NT2/D1 (cell line): ENCODE measurements around the gene XPR1.

Source experiments
- SUZ12 ChIP-seq: IDR thresholded peaks from 2 replicates; pipeline ENCODE4 v1.6.1; 2011; ENCODE audit not compliant: insufficient read length, insufficient read depth; ENCODE audit errors: extremely low read depth
- YY1 ChIP-seq: IDR thresholded peaks from 2 replicates; pipeline ENCODE4 v1.6.1; 2011; ENCODE audit not compliant: insufficient read length, insufficient read depth
- ZNF274 ChIP-seq: IDR thresholded peaks from 2 replicates; pipeline ENCODE4 v1.6.1; 2011; ENCODE audit warnings: mild to moderate bottlenecking, low read depth, low read length

DNA sequence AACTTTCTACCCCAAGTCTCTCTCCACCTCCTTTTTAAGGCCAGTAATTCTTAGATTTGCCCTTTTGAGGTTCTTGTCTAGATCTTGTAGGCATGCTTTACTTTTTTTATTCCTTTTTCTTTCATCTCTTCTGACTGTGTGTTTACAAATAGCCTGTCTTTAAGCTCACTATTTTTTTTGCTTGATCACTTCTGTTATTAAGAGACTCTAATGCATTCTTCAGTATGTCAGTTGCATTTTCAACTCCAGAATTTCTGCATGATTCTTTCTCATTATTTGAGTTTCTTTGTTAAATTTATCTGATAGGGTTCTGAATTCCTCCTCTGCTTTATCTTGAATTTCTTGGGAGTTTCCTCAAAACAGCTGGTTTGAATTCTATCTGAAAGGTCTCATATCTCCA lies 30.9 kb downstream of the XPR1 start:
- no peak for TF ChIP-seq YY1
- TF ChIP-seq ZNF274: no peak
- no peak for TF ChIP-seq SUZ12
